ENCODE results near the gene MAN2A1. TPM values are rescaled to one million over a fixed set of nuclear protein-coding genes. Genes with fewer than 3 reads are reported as not detected.
A peak's percentile ranks its signal among the peaks of the same experiment; 100 is the strongest.

Gene MAN2A1
- total and polyA plus RNA-seq, 2 experiments from 2014 or later, result 32.5 to 129 TPM

DNA sequence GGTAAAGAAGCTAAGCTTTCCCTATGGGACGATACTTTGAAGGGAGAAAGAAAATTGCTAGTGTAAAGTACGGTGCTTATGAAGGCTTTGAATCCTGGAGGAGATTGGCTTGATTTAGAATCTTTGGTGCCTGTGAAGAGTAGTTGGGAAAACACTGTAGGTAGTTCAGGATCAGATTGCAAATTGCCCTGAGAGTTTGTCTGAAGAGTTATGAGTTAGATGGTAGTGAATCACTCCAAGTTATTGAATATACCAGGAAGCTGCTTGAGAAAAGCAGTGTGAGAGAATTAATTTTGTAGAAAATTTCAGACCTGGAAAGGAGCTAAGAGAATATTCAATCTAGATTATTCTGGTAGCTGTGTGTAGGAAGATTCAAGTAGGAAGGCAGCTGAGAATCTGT is 11.5 kb downstream of the MAN2A1 start:
- DNase-seq (ENCODE audit: low spot score) (no peak), ATAC-seq (no peak)
- H3K4me1 ChIP-seq (ENCODE audit: insufficient read depth), result peaks cover 57% of the 10 kb centered on the region
- Mint-ChIP-seq H3K36me3 (ENCODE audit: low read depth) (peaks cover 8% of the 10 kb centered on the region; the same call in 2 of the 3 replicates), H3K9me3 (no peaks in the 10 kb centered on the region), H3K27ac (peak overlapping the region; percentile 63), H3K27me3 (ENCODE audit: insufficient read depth, low read depth, poor library complexity) (no peaks in the 10 kb centered on the region), H3K4me3 (no peak overlapping the region), H3K4me1 (peaks cover 81% of the 10 kb centered on the region)
- no peaks in the 10 kb centered on the region for H3K9me2 ChIP-seq (ENCODE audit: insufficient read depth)
- H3K27ac ChIP-seq (ENCODE audit: low read depth), result no peak overlapping the region
- H3K36me3 ChIP-seq (ENCODE audit: insufficient read depth), result no peaks in the 10 kb centered on the region
- peaks cover 100% of the 10 kb centered on the region for H3K79me2 ChIP-seq (replicated peaks; ENCODE audit: insufficient read depth)
- H2AFZ ChIP-seq, result no peak overlapping the region
- H3K4me3 ChIP-seq, result no peak overlapping the region
- peaks cover 43% of the 10 kb centered on the region for H4K20me1 ChIP-seq (replicated peaks; ENCODE audit: insufficient read depth)
- no peak overlapping the region for H3K4me2 ChIP-seq
- no peaks in the 10 kb centered on the region for H3F3A ChIP-seq (replicated peaks; ENCODE audit: low read depth)
- H3K27me3 ChIP-seq (ENCODE audit: insufficient read depth), result no peaks in the 10 kb centered on the region
- TF ChIP-seq NANOG (IDR thresholded peaks at IDR 0.05; ENCODE audit: borderline replicate concordance) (no peak), STAT1 (IDR thresholded peaks at IDR 0.05; ENCODE audit: unreplicated experiment) (no peak), REST (IDR thresholded peaks at IDR 0.05; ENCODE audit: unreplicated experiment) (no peak), ZNF331 (CRISPR knock-in tag; IDR thresholded peaks at IDR 0.05; ENCODE audit: low read depth) (no peak), JUNB (IDR thresholded peaks at IDR 0.05; ENCODE audit: unreplicated experiment) (no peak), POLR2AphosphoS5 (IDR thresholded peaks at IDR 0.05; ENCODE audit: low read depth) (no peak), CTCF (conservative IDR thresholded peaks at IDR 0.05; ENCODE audit: low read depth in 2 of 2) (no peak), ZNF114 (CRISPR knock-in tag; IDR thresholded peaks at IDR 0.05) (no peak), EZH2 (IDR thresholded peaks at IDR 0.05; ENCODE audit: low read depth, unreplicated experiment) (no peak)
- TF ChIP-seq, protein P1, sequence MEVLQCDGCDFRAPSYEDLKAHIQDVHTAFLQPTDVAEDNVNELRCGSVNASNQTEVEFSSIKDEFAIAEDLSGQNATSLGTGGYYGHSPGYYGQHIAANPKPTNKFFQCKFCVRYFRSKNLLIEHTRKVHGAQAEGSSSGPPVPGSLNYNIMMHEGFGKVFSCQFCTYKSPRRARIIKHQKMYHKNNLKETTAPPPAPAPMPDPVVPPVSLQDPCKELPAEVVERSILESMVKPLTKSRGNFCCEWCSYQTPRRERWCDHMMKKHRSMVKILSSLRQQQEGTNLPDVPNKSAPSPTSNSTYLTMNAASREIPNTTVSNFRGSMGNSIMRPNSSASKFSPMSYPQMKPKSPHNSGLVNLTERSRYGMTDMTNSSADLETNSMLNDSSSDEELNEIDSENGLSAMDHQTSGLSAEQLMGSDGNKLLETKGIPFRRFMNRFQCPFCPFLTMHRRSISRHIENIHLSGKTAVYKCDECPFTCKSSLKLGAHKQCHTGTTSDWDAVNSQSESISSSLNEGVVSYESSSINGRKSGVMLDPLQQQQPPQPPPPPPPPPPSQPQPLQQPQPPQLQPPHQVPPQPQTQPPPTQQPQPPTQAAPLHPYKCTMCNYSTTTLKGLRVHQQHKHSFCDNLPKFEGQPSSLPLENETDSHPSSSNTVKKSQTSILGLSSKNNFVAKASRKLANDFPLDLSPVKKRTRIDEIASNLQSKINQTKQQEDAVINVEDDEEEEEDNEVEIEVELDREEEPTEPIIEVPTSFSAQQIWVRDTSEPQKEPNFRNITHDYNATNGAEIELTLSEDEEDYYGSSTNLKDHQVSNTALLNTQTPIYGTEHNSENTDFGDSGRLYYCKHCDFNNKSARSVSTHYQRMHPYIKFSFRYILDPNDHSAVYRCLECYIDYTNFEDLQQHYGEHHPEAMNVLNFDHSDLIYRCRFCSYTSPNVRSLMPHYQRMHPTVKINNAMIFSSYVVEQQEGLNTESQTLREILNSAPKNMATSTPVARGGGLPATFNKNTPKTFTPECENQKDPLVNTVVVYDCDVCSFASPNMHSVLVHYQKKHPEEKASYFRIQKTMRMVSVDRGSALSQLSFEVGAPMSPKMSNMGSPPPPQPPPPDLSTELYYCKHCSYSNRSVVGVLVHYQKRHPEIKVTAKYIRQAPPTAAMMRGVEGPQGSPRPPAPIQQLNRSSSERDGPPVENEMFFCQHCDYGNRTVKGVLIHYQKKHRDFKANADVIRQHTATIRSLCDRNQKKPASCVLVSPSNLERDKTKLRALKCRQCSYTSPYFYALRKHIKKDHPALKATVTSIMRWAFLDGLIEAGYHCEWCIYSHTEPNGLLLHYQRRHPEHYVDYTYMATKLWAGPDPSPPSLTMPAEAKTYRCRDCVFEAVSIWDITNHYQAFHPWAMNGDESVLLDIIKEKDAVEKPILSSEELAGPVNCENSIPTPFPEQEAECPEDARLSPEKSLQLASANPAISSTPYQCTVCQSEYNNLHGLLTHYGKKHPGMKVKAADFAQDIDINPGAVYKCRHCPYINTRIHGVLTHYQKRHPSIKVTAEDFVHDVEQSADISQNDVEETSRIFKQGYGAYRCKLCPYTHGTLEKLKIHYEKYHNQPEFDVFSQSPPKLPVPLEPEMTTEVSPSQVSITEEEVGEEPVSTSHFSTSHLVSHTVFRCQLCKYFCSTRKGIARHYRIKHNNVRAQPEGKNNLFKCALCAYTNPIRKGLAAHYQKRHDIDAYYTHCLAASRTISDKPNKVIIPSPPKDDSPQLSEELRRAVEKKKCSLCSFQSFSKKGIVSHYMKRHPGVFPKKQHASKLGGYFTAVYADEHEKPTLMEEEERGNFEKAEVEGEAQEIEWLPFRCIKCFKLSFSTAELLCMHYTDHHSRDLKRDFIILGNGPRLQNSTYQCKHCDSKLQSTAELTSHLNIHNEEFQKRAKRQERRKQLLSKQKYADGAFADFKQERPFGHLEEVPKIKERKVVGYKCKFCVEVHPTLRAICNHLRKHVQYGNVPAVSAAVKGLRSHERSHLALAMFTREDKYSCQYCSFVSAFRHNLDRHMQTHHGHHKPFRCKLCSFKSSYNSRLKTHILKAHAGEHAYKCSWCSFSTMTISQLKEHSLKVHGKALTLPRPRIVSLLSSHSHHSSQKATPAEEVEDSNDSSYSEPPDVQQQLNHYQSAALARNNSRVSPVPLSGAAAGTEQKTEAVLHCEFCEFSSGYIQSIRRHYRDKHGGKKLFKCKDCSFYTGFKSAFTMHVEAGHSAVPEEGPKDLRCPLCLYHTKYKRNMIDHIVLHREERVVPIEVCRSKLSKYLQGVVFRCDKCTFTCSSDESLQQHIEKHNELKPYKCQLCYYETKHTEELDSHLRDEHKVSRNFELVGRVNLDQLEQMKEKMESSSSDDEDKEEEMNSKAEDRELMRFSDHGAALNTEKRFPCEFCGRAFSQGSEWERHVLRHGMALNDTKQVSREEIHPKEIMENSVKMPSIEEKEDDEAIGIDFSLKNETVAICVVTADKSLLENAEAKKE (CRISPR knock-in tag; IDR thresholded peaks at IDR 0.05), result no peak
- TF ChIP-seq, protein P2, sequence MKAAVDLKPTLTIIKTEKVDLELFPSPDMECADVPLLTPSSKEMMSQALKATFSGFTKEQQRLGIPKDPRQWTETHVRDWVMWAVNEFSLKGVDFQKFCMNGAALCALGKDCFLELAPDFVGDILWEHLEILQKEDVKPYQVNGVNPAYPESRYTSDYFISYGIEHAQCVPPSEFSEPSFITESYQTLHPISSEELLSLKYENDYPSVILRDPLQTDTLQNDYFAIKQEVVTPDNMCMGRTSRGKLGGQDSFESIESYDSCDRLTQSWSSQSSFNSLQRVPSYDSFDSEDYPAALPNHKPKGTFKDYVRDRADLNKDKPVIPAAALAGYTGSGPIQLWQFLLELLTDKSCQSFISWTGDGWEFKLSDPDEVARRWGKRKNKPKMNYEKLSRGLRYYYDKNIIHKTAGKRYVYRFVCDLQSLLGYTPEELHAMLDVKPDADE (IDR thresholded peaks at IDR 0.05), result no peak
